ENCODE measurements around the gene EYA3. TPM values are rescaled to one million over a fixed set of nuclear protein-coding genes. Genes with fewer than 3 reads are reported as not detected.

EYA3 gene
- polyA plus RNA-seq, 6 donors from 2014 or later, result 5.2 to 26.3 (median 7.6) TPM

GRCh38 chr1:27979151-27979858 lies 109.1 kb downstream of the EYA3 start:
- DNase-seq, result peak; percentile 43
- Mint-ChIP-seq H3K27ac (no peak overlapping the region), H3K4me3 (no peak overlapping the region), H3K27me3 (no peaks in the 10 kb centered on the region), H3K9me3 (no peaks in the 10 kb centered on the region), H3K4me1 (no peaks in the 10 kb centered on the region), H3K36me3 (peaks cover 5 to 6% of the 10 kb centered on the region in 2 donors)
- peak; percentile 42 to 60 for ATAC-seq (ENCODE audit: low read depth in 2 of 2)

DNA sequence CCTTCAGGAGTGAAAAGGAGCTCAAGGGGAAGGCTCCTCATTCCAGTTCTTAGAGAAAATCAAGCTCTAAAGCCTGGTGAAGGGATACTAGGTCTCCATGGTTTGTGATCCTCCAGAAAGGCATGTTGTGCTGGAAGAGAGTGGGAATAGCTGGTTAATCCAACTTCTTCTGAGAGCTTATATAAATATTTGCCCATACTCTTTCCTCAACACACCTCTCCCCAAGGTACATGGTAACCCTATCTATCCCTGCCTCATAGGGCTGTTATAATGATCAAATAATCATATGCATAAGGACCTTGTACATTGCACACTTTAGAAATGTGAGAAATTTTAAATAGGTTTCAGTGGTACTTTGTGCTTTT lies 114.0 kb downstream of the EYA3 start:
- H3K4me3 Mint-ChIP-seq, result no peak overlapping the region
- peaks cover 5 to 6% of the 10 kb centered on the region in 2 donors for H3K36me3 Mint-ChIP-seq
- no peaks in the 10 kb centered on the region for H3K9me3 Mint-ChIP-seq
- ATAC-seq (ENCODE audit: low read depth in 2 of 2) (no peak), DNase-seq (no peak)
- peak overlapping the region in 2 of 6 donors; percentile 52 to 66 for H3K27ac Mint-ChIP-seq
- no peaks in the 10 kb centered on the region for H3K27me3 Mint-ChIP-seq
- H3K4me1 Mint-ChIP-seq, result peaks cover 0 to 5% (median 0%) of the 10 kb centered on the region in 3 donors

DNA sequence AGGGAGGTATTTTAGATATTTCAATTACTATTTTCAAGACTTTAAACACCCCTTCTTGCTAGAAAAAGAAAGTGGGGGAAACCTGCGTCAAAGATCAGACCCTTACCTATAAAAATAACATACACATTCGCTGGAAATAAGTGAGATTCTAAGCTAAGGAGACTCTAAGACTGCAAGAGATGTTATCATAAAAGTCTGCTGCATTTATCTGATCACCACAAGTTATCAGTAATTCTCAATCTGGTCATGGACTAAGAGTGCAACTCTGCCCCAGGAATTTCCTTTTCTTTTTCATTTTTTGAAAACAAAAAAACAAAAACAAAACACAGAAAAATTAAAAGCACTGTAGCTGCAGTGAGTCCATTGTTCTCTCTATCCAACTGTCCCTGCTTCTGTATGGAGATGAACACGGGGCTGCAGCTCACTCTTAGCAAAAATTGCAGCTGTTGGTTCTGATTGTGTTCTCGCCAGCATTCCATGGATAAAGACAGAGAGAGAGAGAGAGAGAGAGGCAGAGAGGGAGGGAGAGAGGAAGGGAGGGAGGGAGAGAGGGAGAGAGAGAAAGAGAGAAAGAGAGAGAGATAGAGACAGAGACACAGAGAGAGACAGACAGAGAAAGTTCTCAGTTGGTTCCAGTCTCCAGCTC lies 114.5 kb downstream of the EYA3 start:
- Mint-ChIP-seq H3K27me3 (no peaks in the 10 kb centered on the region), H3K9me3 (no peaks in the 10 kb centered on the region), H3K4me1 (peaks cover 0 to 6% (median 0%) of the 10 kb centered on the region in 3 donors), H3K27ac (peak overlapping the region in 2 of 6 donors; percentile 52 to 66), H3K36me3 (peaks cover 5 to 6% of the 10 kb centered on the region in 2 donors), H3K4me3 (no peak overlapping the region)
- no peak for DNase-seq
- ATAC-seq (ENCODE audit: low read depth in 2 of 2), result no peak

DNA sequence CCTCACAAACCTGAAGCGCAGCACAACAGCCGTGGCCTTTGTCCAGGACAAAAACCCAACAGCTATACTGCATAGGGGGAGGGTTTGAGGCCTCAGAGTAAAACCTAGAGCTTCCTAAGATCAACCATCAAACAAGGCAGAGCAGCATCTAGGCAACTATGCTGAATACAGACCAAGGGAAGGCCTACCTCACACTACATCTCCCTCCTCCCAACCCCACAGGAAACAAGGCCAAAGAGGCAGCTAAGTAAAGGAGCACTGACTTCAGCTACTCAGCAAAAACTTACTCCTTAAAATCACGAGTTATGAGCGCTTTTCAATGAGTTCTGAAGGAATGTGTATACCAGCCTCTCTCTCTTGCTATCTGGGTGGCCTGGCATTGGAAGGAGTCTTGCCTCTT lies 116.3 kb downstream of the EYA3 start:
- Mint-ChIP-seq H3K27ac (peak overlapping the region in 2 of 6 donors; percentile 32 to 38), H3K4me1 (peaks cover 0 to 6% (median 0%) of the 10 kb centered on the region in 3 donors), H3K36me3 (peaks cover 3% of the 10 kb centered on the region in 2 donors), H3K27me3 (no peaks in the 10 kb centered on the region), H3K4me3 (no peak overlapping the region), H3K9me3 (no peaks in the 10 kb centered on the region)
- DNase-seq (no peak), ATAC-seq (ENCODE audit: low read depth in 2 of 2) (no peak)

GRCh38 chr1:27971674-27972073 lies 116.7 kb downstream of the EYA3 start:
- no peaks in the 10 kb centered on the region for H3K9me3 Mint-ChIP-seq
- ATAC-seq (ENCODE audit: low read depth in 2 of 2), result no peak
- peaks cover 0 to 6% (median 0%) of the 10 kb centered on the region in 3 donors for H3K4me1 Mint-ChIP-seq
- no peaks in the 10 kb centered on the region for H3K27me3 Mint-ChIP-seq
- H3K27ac Mint-ChIP-seq, result no peak overlapping the region
- no peaks in the 10 kb centered on the region for H3K36me3 Mint-ChIP-seq
- H3K4me3 Mint-ChIP-seq, result no peak overlapping the region
- DNase-seq, result no peak

DNA sequence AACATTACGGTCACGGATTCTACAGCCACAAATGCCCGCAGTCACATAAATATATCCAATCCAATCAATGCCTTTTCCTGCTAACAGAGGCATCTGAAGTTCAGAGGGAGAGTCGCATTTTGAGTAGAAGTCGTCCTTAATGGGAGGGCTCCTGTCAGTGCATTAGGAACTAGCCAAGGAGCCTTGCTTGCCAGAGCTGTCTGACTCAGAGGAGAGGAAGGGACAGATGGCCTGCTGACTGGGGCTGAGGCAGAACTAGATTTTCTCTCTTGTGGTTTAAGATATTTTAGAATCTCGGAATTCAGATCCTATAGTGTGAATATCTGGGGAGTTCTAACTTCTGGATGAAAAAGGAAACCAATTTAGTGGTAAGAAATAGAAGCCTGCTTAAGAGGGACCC lies 118.0 kb downstream of the EYA3 start:
- no peaks in the 10 kb centered on the region for H3K36me3 Mint-ChIP-seq
- no peaks in the 10 kb centered on the region for H3K27me3 Mint-ChIP-seq
- no peaks in the 10 kb centered on the region for H3K9me3 Mint-ChIP-seq
- peak overlapping the region in 1 of 6 donors; percentile 12 for H3K27ac Mint-ChIP-seq
- H3K4me3 Mint-ChIP-seq, result no peak overlapping the region
- peaks cover 0 to 6% (median 0%) of the 10 kb centered on the region in 3 donors for H3K4me1 Mint-ChIP-seq
- DNase-seq (no peak), ATAC-seq (ENCODE audit: low read depth in 2 of 2) (no peak)

GRCh38 chr1:27968692-27969091 lies 119.7 kb downstream of the EYA3 start:
- H3K36me3 Mint-ChIP-seq, result no peaks in the 10 kb centered on the region
- DNase-seq (no peak), ATAC-seq (ENCODE audit: low read depth in 2 of 2) (no peak)
- no peaks in the 10 kb centered on the region for H3K27me3 Mint-ChIP-seq
- H3K4me1 Mint-ChIP-seq, result peaks cover 0 to 6% (median 0%) of the 10 kb centered on the region in 3 donors
- H3K27ac Mint-ChIP-seq, result peak overlapping the region in 3 of 6 donors; percentile 28 to 86 (median 31)
- peak overlapping the region in 1 of 8 donors; percentile 16 for H3K4me3 Mint-ChIP-seq
- H3K9me3 Mint-ChIP-seq, result no peaks in the 10 kb centered on the region

- Mint-ChIP-seq H3K36me3 (no peaks in the 10 kb centered on the region), H3K9me3 (no peaks in the 10 kb centered on the region), H3K27ac (peak overlapping the region in 3 of 6 donors; percentile 4 to 86 (median 31)), H3K27me3 (no peaks in the 10 kb centered on the region), H3K4me3 (no peak overlapping the region), H3K4me1 (peaks cover 0 to 6% (median 0%) of the 10 kb centered on the region in 3 donors)
- DNase-seq (no peak), ATAC-seq (ENCODE audit: low read depth in 2 of 2) (no peak)
Observed at GRCh38 chr1:27967884-27968466, 120.4 kb downstream of the EYA3 start.

- no peak for ATAC-seq (ENCODE audit: low read depth in 2 of 2)
- H3K36me3 Mint-ChIP-seq, result no peaks in the 10 kb centered on the region
Observed at GRCh38 chr1:27967106-27967883, 121.1 kb downstream of the EYA3 start.

DNA sequence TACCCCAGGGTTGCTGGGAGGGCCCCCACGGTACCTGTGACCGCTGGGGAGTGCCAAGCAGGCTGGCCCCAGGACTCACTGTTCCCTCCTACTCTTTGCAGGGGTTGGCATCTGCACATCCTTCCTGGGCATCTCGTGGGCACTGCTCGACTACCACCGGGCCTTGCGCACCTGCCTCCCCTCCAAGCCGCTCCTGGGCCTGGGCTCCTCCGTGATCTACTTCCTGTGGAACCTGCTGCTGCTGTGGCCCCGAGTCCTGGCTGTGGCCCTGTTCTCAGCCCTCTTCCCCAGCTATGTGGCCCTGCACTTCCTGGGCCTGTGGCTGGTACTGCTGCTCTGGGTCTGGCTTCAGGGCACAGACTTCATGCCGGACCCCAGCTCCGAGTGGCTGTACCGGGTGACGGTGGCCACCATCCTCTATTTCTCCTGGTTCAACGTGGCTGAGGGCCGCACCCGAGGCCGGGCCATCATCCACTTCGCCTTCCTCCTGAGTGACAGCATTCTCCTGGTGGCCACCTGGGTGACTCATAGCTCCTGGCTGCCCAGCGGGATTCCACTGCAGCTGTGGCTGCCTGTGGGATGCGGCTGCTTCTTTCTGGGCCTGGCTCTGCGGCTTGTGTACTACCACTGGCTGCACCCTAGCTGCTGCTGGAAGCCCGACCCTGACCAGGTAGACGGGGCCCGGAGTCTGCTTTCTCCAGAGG lies 121.9 kb downstream of the EYA3 start:
- H3K4me1 Mint-ChIP-seq, result peaks cover 0 to 11% (median 6%) of the 10 kb centered on the region in 3 donors
- no peaks in the 10 kb centered on the region for H3K9me3 Mint-ChIP-seq
- peak overlapping the region in 1 of 6 donors; percentile 74 for H3K27ac Mint-ChIP-seq
- no peaks in the 10 kb centered on the region for H3K36me3 Mint-ChIP-seq
- peak overlapping the region in 1 of 8 donors; percentile 66 for H3K4me3 Mint-ChIP-seq
- no peak for ATAC-seq (ENCODE audit: low read depth in 2 of 2)
- no peaks in the 10 kb centered on the region for H3K27me3 Mint-ChIP-seq
- DNase-seq, result no peak

More at GRCh38 chr1:27967106-27967883, 121.1 kb downstream of the EYA3 start:
- no peak overlapping the region for H3K4me3 Mint-ChIP-seq
- H3K4me1 Mint-ChIP-seq, result peaks cover 0 to 6% (median 0%) of the 10 kb centered on the region in 3 donors
- no peaks in the 10 kb centered on the region for H3K9me3 Mint-ChIP-seq
- no peaks in the 10 kb centered on the region for H3K27me3 Mint-ChIP-seq
- DNase-seq, result no peak
- H3K27ac Mint-ChIP-seq, result peak overlapping the region in 2 of 6 donors; percentile 78 to 88

DNA sequence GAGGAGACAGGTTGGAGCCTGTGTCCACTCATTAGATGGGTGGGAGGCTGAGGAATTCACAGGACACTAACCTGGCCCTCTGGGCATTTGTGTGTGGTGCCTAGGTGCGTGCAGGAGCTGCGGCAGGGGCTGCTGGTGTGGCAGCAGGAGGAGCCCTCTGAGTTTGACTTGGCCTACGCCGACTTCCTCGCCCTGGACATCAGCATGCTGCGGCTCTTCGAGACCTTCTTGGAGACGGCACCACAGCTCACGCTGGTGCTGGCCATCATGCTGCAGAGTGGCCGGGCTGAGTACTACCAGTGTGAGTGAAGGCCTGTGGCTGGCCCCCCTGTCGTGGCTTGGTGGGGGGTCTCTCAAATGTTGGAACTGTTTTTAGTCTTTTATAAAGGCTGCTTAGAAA lies 125.0 kb downstream of the EYA3 start:
- no peak for ATAC-seq (ENCODE audit: low read depth in 2 of 2)
- Mint-ChIP-seq H3K4me3 (peak overlapping the region in 1 of 8 donors; percentile 33), H3K27me3 (no peaks in the 10 kb centered on the region), H3K4me1 (peaks cover 0 to 27% (median 20%) of the 10 kb centered on the region in 3 donors), H3K27ac (peak overlapping the region in 1 of 6 donors; percentile 54), H3K9me3 (no peaks in the 10 kb centered on the region), H3K36me3 (no peaks in the 10 kb centered on the region)
- no peak for DNase-seq

GRCh38 chr1:27961646-27962221 lies 126.7 kb downstream of the EYA3 start:
- ATAC-seq (ENCODE audit: low read depth in 2 of 2), result no peak
- peak overlapping the region in 7 of 8 donors; percentile 74 to 90 (median 88) for H3K4me3 Mint-ChIP-seq
- DNase-seq, result no peak
- H3K9me3 Mint-ChIP-seq, result no peaks in the 10 kb centered on the region
- no peaks in the 10 kb centered on the region for H3K36me3 Mint-ChIP-seq
- peak overlapping the region in 4 of 6 donors; percentile 40 to 85 (median 70) for H3K27ac Mint-ChIP-seq
- peaks cover 0 to 7% (median 6%) of the 10 kb centered on the region in 3 donors for H3K27me3 Mint-ChIP-seq
- peaks cover 6 to 27% (median 20%) of the 10 kb centered on the region in 3 donors for H3K4me1 Mint-ChIP-seq

Data from naive B cell (primary cell).